ENCODE results near the gene EFHC1.

DNA sequence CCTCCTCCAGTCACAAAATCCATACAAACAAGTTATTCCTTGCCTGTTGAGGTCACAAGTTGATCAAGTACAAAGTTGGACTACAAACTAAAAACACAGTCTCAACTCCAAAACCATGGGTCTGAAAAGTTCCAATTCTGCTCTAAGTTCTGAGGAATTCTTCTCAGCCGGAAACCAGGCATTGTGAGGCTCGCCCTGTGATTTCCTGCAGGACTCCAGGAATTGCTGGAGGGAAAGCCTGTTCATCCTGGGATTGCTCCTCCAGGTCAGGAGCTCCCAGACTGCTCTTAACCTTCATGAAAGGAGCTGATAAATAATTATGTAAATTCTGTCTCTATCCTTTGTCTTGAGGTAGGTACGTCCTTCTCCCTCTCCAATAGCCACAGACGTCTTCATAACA, 148.2 kb downstream of the EFHC1 start:
- TF ChIP-seq, protein P1, sequence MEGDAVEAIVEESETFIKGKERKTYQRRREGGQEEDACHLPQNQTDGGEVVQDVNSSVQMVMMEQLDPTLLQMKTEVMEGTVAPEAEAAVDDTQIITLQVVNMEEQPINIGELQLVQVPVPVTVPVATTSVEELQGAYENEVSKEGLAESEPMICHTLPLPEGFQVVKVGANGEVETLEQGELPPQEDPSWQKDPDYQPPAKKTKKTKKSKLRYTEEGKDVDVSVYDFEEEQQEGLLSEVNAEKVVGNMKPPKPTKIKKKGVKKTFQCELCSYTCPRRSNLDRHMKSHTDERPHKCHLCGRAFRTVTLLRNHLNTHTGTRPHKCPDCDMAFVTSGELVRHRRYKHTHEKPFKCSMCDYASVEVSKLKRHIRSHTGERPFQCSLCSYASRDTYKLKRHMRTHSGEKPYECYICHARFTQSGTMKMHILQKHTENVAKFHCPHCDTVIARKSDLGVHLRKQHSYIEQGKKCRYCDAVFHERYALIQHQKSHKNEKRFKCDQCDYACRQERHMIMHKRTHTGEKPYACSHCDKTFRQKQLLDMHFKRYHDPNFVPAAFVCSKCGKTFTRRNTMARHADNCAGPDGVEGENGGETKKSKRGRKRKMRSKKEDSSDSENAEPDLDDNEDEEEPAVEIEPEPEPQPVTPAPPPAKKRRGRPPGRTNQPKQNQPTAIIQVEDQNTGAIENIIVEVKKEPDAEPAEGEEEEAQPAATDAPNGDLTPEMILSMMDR (IDR thresholded peaks at IDR 0.05), result no peak
- no peak for TF ChIP-seq EP300 (IDR thresholded peaks at IDR 0.05)
